Stimulated activated CD4-positive, alpha-beta T cell treated with anti-CD3 and anti-CD28 coated beads, Interleukin-15, amount 100 ng/mL, for 1 hour (primary cell): ENCODE results near the gene TNFAIP2.
"Not testable (repeated sequence)": the region's sequence is repeated elsewhere in the genome, so short reads cannot be mapped to it uniquely, and the experiment has no call there.

Experiments used
- DNase-seq, 2 donors: peaks; one replicate each; pipeline ENCODE4 v3.0.0-alpha.2; 2020; ENCODE audit warnings: low read depth in 1 of 2, low spot score in 1 of 2

Gene TNFAIP2

GRCh38 chr14:103135333-103136260, 12.3 kb downstream of the TNFAIP2 start:
- DNase-seq: no peak

- no peak for DNase-seq
Observed at GRCh38 chr14:103136388-103137271, 13.4 kb downstream of the TNFAIP2 start.

DNA sequence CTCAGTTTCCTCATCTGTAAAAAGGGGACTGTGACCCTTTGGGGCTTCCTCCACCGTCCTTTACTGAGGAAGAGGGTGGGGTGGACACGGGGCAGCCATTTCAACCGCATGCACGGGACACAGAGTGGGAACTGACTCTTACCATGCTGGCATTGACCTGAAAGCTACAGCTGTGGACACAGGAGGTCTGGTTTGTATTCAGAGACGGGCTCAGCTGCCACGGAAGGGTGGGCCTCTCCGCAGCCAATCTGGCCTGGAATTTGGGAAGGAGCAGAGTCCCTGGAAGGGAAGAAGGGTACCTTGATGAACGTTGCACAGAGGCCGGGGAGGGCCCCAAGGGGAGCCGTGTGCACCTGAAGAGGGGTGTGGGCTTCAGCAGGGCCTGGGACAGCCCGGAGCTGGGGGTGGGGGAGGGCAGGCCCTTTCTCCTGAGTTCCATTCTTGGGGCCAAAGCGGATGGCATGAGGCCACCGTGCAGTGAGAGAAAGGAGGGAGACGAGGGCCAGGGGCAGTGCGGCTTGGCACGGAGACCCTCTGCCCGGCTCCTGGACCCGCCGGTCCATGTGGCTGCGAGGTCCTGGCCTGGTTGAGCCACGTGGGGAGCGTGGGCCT, 14.5 kb downstream of the TNFAIP2 start:
- no peak for DNase-seq

DNA sequence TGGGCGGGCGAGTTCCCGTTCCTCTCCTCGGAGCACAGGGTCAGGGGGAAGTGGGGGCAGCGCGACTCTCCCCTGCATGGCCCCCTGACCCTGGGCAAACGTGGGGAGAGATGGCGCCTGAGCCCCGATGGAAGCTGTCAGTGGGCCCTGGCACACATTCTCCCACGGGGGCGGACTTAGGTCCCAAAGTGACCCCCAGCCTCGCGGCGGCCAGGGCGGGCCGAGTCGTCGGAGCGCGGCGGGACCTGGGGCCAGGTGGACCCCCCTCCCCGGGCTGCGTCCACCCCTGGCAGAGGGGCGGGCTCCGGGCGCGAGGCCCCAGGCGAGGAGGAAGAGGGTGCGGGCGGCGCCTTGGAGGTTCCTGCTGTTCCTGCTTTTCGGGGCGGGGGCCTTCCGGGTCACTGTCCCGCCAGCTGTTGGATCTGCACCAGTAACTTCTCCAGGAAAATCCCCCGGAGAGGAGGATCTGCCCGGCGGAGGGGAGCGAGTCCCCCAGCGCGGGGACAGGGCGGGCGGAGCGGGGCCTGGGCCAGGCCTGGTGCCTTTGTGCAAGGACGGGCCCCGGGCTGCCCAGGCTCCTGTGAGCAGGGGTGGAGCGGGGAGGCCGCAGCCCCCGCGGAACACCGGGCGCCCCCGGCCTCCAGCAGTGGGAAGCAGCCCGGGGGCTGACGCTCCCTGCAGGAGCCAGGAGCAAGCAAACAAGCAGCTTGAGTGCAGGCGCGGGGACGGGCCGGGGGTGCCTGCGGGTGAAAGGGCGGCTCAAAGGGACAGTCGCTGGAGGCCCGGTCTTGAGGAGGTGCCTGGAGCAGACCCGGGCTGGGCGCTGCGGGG, 15.3 kb downstream of the TNFAIP2 start:
- DNase-seq: no peak

- no peak for DNase-seq
Observed at GRCh38 chr14:103139132-103140025, 16.1 kb downstream of the TNFAIP2 start.

GRCh38 chr14:103140316-103141109, 17.3 kb downstream of the TNFAIP2 start:
- DNase-seq: no peak

DNA sequence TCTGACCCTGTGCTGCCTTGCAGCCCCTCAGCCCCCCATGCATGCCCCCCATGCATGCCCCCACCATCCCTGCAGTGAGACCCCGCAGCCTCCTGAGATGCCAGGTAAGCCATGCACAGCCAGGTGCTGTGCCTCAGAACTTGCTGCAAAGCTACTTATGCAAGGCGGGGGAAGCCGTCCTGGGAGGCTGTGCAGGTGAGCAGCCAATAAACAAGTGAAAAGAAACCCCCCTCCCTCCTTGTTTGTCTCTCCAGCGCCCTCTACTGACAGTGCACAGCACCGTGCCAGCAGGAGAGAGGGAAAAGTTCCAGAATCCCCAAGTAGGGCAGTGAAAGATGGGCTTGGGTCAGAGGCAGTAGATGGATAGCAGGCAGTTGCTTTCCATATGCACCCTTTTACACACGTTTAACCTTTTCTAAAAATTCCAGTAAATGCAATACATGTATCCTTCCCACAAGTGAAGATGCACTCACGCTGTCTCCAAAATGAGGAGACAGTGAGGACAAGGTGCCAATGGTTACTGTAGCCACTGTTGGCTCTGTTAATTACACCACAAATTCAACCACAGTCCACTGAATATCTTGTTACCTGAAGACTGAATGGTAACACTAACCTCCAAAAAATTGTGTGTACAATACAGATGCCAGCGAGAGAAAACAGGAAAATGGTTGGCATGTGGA, 18.0 kb downstream of the TNFAIP2 start:
- no peak for DNase-seq

DNA sequence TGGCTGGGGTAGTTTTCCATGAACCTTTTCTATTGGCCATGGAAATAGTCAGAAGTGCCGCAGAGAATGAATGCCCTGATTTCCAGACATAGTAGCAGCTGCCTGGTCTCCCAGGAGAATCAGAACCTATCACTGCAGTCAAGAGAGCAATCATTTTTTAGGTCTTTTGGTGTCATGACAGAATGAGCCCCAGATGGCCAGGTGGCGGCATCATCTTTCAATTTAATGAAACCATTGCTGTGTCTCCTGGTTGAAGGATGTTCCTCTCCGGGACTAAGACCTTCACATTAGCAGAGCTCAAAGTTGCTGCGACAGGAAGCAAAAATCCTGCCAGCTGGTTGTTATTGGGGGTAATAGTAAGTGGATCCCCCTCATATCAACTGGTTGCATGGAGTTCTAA, 18.8 kb downstream of the TNFAIP2 start:
- no peak for DNase-seq

DNA sequence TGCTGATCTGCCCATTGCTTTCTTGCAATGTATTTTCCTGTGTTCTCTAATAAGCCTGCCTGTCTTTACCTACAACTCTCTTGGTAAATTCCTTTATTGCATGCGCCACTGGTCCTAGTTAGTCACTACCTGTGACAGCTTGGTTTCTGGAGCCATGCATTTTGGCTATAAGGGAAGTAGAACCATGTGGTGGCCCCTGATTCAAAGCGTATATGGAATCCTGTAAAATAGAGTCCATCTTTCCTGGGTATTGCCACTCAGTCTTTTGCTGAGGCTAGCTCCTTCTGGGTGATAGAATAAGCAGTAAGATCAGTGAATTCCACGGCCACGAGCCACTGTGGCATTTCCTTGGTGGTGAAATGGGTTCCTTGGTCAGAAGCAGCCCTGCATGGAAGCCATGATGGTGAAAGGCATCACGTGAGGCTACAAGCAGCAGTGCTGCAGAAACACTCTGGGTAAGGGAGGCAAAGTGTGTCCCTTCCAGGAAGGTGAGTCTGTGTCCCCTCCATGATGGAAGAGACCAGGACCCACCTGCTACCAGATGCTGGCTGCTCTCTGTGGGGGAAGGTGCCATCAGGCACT, 19.6 kb downstream of the TNFAIP2 start:
- no peak for DNase-seq

- DNase-seq: no peak
Observed at GRCh38 chr14:103143506-103143905, 20.2 kb downstream of the TNFAIP2 start.

DNA sequence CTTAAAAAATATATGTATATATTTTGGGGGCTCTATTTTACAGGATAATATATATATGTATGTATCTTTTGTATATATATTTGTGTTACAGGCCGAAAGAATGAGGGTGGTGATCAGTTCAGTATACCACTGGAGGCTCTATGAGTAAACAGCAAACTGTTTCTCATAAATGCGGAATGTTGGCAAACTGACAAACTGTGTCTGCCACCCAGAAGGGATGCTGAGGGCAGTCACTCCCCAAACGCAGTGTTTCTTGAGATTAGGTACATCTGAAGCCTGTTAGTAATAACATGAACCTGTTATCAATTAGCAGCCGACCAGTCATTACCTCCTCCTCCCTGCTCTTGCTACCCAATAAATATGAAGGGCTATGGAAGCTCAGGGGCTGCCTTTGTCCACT, 20.8 kb downstream of the TNFAIP2 start:
- DNase-seq: no peak

DNA sequence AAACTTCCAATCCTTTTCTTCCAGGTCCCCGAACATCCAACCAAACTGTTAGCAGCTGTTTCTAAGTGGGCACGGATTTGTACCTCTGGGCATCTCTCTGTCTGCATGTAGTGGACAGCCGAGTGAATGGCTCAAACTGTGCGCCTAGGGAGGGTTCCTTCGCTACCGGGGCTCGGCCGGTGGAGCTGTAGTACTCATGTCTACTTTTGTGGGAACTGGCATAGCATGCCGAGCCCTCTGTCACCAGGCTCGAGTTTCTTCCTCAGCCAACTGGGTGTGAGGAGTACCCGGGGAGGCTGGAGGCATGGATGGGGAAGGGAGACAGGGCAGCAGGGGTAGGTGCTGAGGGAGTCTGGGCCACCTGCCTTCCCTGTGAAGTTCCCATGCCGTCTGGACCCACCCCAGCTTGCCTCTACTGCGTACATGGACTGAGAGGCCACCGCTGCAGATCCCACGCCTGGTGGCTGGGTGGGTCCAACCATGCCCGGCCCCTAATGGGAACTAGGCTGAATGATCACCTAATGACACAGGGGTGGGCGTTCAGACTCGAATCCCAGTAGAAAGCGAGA, 23.0 kb downstream of the TNFAIP2 start:
- DNase-seq: no peak

DNA sequence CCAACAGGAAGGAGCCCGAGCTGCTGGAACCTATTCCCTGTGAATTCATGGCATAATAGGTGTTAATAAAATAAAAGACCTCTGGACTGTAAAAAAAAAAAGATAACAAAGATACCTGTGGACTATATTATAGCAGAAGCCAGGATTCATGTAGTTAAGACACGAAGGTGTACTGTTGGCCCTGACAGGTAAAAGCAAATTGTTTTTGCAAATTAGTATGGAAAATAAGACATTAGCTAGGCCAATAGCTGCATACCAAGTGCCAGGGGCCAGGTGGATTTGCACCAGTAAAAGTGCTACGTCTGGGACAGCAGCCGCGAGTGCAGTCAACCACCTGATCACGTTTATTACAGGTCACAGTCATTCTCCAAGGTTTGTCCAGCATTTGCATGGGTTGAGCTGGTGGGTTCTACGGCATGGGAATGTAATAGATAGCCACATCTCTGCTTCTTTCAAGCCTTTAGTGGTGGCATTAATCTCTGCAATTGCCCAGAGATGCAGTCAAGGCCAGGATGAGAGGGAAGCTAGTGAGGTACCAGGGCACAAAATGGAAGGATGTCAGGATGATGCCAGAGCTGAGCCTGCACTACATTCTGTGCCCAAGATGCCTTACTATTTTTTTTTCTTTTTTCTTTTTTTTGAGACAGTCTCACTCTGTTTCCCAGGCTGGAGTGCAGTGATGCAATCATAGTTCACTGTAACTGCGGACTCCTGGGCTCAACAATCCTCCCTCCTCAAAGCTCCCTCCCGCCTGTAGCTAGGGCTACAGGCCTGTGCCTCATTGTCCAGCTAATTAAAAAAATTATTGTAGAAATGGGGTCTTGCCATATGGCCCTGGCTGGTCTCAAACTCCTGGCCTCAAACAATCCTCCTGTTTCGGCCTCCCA, 26.3 kb downstream of the TNFAIP2 start:
- no peak for DNase-seq

DNA sequence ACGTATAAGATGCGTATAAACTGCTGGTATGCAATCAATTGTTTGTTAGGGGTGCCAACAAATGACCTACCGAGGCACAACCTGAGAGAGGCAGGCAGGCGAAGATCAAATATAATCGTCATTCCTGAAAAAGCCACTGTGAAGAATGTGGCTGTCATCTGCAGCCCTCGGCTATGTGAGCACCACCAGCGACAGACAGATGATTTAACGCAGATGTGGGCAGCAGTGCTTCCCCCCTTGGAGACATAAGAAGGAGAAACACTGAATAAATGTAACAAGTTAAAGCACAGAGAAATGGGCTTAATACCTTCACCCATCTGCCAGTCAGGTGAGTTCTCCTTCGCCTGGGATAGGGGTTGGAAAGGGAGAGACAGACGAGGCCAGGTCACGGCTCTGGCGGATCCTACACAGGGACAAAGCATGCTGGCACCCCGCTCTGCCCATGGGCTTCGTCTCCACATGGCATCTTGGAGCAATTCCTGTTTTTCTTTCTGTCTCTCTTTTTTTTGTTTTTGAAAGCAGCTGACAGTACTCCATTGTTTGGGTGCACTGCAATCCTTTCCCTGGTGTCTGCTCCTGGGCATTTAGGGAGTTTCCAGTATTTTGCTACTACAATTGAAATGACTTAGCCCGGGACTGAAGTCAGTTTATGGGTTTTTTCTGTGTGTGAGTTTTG, 28.1 kb downstream of the TNFAIP2 start:
- DNase-seq: no peak

DNA sequence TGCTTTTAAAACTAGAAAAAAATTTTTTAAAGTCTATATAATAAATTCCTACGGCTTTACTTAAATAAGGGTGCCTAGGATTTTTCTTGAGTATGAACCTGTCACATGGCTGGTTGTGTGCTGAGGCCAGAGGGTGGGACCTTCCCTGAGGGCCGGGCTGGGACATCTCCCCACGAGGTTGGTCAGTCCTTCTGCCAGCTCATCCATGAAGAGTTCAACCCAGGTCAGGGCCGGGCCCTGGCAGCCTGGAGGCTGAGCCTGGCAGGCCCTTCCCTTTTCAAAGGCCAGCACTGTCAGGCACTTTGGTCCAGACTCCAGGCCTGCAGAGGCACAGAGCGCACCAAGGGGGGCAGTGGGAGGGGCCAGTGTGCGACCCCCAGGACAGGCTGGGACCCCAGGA, 31.7 kb downstream of the TNFAIP2 start:
- no peak for DNase-seq

DNA sequence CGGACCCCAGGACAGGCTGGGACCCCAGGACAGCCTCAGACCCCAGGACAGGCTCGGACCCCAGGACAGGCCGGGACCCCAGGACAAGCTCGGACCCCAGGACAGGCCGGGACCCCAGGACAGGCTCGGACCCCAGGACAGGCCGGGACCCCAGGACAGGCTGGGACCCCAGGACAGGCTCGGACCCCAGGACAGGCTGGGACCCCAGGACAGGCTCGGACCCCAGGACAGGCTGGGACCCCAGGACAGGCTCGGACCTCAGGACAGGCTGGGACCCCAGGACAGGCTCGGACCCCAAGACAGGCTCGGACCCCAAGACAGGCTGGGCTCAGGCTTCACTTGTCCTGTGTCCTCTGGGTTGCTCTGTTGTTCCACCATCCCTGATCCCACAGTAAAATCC, 32.2 kb downstream of the TNFAIP2 start:
- DNase-seq: not testable (repeated sequence)
